AG09319 (cell line): ENCODE results near the gene FBN1.

Experiments
- DNase-seq: peaks from one replicate; pipeline ENCODE4 v3.0.0-alpha.2; 2010; ENCODE audit warnings: low read depth; ENCODE audit errors: extremely low read depth
- TF ChIP-seq, protein P1 (sequence below): IDR thresholded peaks from 2 replicates; pipeline ENCODE4 v1.5.1; 2011; ENCODE audit warnings: low read depth, mild to moderate bottlenecking, inconsistent platforms, low read length, moderate library complexity

Gene FBN1

DNA sequence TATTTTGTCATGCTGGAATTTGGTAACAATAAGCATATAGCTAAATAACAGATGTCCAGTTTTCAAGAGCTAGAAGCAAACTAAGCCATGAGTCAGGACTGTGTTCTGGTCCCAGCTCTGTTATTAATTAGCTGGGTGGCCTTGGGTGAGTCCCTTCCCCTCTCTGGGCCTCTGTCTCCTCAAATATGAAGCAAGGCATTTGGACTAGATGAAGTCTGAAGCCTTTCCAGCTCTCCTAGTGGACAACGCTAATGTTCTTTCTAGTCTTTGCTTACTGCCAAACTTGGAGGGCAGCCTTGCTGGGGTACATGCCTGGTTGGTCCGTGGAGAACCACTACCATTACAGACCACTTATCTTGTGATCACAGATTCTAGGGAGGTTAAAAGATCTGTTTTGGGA, 186.6 kb downstream of the FBN1 start:
- peak; percentile 44 for DNase-seq
- TF ChIP-seq, protein P1, sequence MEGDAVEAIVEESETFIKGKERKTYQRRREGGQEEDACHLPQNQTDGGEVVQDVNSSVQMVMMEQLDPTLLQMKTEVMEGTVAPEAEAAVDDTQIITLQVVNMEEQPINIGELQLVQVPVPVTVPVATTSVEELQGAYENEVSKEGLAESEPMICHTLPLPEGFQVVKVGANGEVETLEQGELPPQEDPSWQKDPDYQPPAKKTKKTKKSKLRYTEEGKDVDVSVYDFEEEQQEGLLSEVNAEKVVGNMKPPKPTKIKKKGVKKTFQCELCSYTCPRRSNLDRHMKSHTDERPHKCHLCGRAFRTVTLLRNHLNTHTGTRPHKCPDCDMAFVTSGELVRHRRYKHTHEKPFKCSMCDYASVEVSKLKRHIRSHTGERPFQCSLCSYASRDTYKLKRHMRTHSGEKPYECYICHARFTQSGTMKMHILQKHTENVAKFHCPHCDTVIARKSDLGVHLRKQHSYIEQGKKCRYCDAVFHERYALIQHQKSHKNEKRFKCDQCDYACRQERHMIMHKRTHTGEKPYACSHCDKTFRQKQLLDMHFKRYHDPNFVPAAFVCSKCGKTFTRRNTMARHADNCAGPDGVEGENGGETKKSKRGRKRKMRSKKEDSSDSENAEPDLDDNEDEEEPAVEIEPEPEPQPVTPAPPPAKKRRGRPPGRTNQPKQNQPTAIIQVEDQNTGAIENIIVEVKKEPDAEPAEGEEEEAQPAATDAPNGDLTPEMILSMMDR, result no peak

DNA sequence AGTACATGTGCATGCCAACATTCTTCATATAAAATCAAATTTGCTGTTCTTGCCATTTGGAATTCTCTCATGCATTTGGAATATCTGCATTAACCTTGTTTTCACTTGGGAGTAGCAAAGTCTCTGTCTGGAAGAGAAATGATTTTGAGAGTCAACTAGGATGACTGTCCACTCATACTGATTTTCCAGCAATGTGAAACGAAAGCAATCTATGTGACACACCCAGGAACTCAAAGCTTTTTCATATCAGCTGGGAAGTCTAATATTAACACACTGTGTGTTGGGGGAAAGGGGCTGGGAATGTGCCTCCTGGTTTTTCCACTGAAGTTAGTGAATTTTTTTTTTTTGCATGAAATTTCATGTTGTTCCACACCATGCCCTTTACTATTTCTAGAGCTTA, 189.4 kb downstream of the FBN1 start:
- TF ChIP-seq, protein P1, result no peak
- no peak for DNase-seq

DNA sequence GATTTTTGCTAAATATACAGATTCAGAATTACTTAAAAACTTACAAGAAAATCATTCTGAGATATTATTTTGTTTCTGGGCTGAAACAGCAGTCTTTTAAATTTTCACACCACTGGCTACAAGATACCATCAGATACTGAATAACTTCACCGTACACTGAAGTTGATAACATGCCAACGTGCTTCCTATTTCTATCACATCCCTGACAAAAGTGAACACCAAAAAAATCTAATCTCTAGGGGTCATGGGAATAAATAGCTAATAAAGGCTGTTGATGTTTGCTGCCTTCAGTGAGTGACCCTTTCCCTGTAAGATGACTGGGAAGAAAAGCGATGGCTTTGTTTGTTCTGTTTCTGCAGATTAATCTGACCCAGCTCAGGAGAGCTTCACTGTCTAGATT, 193.8 kb downstream of the FBN1 start:
- DNase-seq, result no peak
- TF ChIP-seq, protein P1, result no peak

DNA sequence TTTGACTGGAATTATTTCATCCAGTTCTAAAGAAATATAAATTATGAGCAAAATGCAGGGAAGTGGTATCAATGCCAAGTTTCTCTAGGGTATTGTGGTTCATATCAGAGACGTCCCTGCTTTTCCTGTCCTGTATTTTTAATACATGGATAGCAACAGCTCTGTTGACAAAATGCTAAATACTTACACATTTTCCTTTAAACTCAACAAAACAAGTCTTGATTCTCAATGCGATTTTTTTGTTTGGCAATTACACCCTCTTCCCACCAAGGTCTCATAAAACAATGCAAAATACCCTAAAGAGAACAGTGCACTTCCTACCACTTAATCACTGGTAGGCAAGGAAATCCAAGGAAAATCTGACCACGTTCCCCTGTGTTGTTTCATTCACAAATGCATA, 194.3 kb downstream of the FBN1 start:
- TF ChIP-seq, protein P1, result no peak

DNA sequence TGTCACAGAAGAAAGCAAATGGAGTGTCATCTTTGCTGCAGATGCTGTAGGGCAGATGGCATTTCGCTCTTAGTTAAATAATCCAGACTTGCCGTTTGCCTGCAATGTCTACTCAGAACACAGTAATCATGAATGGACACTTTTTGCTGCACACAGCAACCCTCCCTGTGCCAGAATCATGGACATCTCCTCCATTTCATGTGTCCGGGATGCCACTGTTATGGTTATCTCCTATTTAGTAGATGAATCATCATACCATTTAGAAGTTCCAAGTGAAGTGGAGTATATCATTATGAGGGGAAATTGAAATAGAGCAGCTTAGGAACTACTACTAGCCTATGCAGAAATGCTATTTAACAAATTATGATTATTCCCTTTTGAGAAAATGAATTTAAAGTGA, 195.8 kb downstream of the FBN1 start:
- TF ChIP-seq, protein P1, result no peak
- DNase-seq, result no peak

More for the DNA sequence above, 194.3 kb downstream of the FBN1 start:
- DNase-seq, result no peak

DNA sequence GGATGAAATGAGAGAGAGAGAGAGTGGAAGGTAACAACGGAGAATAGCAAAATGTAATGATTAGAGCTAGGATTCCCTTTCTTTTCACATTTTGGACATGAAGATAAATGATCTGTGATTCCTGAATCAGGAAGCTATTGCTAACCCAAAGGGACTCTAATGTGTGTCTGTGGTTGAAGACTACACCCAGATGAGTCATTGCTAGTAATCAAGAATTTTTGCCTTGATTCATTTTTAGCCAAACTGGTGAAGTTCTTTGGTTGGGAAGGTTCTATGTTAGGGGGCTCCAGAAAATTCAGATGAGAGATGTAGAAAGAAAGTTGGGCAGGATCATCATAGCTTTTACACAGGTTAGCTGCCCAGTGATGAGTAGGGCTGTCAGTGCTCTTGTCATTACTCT, 197.9 kb downstream of the FBN1 start:
- TF ChIP-seq, protein P1, result no peak
- no peak for DNase-seq

DNA sequence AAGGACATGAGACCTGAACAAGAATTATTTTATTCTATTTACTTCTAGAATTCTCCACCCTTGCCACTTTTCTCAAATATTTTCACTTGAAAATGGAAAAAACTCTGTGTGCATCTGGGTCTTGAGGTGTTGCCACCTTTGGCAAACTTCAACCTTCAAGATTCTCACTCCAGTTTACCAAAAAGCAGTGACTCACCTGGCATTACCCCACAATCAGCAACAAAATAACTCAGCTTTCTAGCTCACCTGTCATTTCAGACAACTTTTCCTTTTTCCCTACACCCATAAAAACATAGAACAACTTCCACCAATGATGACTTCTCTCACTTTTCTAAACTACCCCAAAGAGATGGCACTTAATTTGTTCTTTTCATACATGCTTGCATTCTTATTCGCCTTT, 198.5 kb downstream of the FBN1 start:
- no peak for DNase-seq
- TF ChIP-seq, protein P1, result no peak

DNA sequence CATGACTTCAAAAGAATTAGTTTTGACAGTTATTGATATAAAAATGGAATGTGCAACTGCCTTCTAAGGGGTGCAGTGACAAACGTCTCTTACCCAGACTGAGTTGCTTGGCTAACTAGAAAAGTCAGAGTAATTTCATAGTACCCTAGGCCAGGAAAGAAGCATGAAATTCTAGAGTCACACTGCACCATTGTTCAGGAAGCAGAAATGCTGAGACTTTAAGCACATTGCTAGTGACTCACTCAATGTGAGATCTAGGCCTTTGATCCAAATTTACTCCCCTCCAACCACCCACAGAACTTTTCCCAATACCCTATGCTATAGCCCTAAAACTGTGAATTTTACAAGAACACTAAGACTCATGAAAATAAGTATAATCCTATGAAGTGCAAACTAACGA, 203.5 kb downstream of the FBN1 start:
- TF ChIP-seq, protein P1, result no peak

More for the DNA sequence above, 203.5 kb downstream of the FBN1 start:
- DNase-seq, result no peak
